Subcutaneous abdominal adipose tissue (tissue), 5 donors: ENCODE data around the gene KCNJ14.

Experiments
- H3K27ac ChIP-seq: one replicate; pipeline ENCODE4 v1.7.0; 2013; ENCODE audit warnings: low read depth, mild to moderate bottlenecking, inconsistent platforms, low read length, moderate library complexity
- H3K27me3 ChIP-seq, 5 donors: one replicate each; pipeline ENCODE4 v1.7.0; 2013; ENCODE audit warnings: low read length in 5 of 5, inconsistent platforms in 1 of 5; ENCODE audit not compliant: control insufficient read depth in 5 of 5, insufficient read depth in 4 of 5
- H3K36me3 ChIP-seq, 5 donors: one replicate each; pipeline ENCODE4 v1.7.0; 2013; ENCODE audit warnings: low read length in 5 of 5; ENCODE audit not compliant: control insufficient read depth in 5 of 5, insufficient read depth in 5 of 5
- H3K4me1 ChIP-seq, 5 donors: one replicate each; pipeline ENCODE4 v1.7.0; 2013; ENCODE audit warnings: low read length in 5 of 5, mild to moderate bottlenecking in 3 of 5, moderate library complexity in 1 of 5; ENCODE audit not compliant: control insufficient read depth in 5 of 5, insufficient read depth in 5 of 5
- H3K4me3 ChIP-seq, 5 donors: one replicate each; pipeline ENCODE4 v1.7.0; 2013; ENCODE audit warnings: low read length in 5 of 5, low read depth in 1 of 5
- H3K9ac ChIP-seq, 5 donors: one replicate each; pipeline ENCODE4 v1.7.0; 2013; ENCODE audit warnings: low read length in 5 of 5, mild to moderate bottlenecking in 4 of 5, moderate library complexity in 3 of 5
- H3K9me3 ChIP-seq, 5 donors: one replicate each; pipeline ENCODE4 v1.7.0; 2013; ENCODE audit warnings: low read length in 5 of 5; ENCODE audit not compliant: control insufficient read depth in 5 of 5
- donor health status: healthy.
- donor health status: healthy.
- donor health status: healthy.
- donor health status: healthy.
- donor health status: healthy.

Gene KCNJ14

GRCh38 chr19:48477698-48478338 is 22.4 kb downstream of the KCNJ14 start:
- peaks cover 5 to 26% (median 22%) of the 10 kb centered on the region in 5 donors for H3K4me1 ChIP-seq
- H3K9ac ChIP-seq = no peak overlapping the region
- no peaks in the 10 kb centered on the region for H3K9me3 ChIP-seq
- H3K27me3 ChIP-seq = no peaks in the 10 kb centered on the region
- no peak overlapping the region for H3K27ac ChIP-seq
- H3K4me3 ChIP-seq = no peak overlapping the region
- H3K36me3 ChIP-seq = peaks cover 2 to 63% (median 61%) of the 10 kb centered on the region in 5 donors

DNA sequence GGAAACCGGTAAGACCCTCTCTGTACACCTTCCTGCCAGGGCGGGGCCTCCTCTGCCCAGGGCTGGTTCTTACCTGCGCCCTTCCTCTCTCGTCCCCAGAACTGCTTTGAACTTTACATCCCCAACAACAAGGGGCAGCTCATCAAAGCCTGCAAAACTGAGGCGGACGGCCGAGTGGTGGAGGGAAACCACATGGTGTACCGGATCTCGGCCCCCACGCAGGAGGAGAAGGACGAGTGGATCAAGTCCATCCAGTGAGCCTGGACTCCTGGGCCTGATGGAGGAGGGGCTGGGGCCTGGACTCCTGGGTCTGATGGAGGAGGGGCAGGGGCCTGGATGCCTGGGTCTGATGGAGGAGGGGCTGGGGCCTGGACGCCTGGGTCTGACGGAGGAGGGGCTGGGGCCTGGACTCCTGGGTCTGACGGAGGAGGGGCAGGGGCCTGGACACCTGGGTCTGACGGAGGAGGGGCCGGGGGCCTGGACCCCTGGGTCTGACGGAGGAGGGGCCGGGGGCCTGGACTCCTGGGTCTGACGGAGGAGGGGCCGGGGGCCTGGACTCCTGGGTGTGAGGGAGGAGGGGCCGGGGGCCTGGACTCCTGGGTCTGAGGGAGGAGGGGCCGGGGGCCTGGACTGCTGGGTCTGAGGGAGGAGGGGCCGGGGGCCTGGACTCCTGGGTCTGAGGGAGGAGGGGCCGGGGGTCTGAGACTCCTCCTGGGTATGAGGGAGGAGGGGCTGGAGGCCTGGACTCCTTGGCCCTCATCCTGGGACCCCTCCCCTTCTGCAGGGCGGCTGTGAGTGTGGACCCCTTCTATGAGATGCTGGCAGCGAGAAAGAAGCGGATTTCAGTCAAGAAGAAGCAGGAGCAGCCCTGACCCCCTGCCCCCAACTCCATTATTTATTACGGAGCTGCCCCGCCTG is 23.2 kb downstream of the KCNJ14 start:
- peaks cover 0 to 55% (median 53%) of the 10 kb centered on the region in 5 donors for H3K36me3 ChIP-seq
- H3K9ac ChIP-seq = no peak overlapping the region
- no peaks in the 10 kb centered on the region for H3K9me3 ChIP-seq
- H3K4me3 ChIP-seq = no peak overlapping the region
- H3K27ac ChIP-seq = no peak overlapping the region
- H3K4me1 ChIP-seq = peaks cover 5 to 26% (median 22%) of the 10 kb centered on the region in 5 donors
- no peaks in the 10 kb centered on the region for H3K27me3 ChIP-seq

DNA sequence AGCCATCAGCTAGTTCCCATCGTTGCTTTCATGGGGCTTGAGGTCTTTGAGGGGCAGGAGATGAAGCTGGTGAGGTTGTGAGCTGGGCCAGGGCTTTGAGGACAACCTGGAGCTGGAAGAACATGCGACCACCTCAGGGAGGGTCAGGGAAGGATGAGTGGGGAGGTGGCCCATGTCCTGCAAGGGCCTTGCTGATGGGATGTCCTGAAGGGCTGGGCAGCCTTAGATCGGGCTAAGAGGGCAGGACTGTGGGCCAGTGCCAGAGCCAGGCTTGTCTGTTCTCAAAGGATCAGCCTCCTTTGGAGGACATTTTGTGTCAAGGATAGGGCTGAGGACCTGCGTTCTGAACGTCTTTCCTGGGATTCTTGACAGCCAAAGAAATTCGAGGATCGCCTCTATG is 24.3 kb downstream of the KCNJ14 start:
- H3K9ac ChIP-seq = peak overlapping the region in 3 of 5 donors; percentile 63 to 85 (median 73)
- H3K36me3 ChIP-seq = peaks cover 0 to 44% (median 42%) of the 10 kb centered on the region in 5 donors
- peak overlapping the region in 2 of 5 donors; percentile 50 to 73 for H3K4me3 ChIP-seq
- no peaks in the 10 kb centered on the region for H3K9me3 ChIP-seq
- H3K4me1 ChIP-seq = peaks cover 5 to 26% (median 22%) of the 10 kb centered on the region in 5 donors
- peak overlapping the region; percentile 72 for H3K27ac ChIP-seq
- no peaks in the 10 kb centered on the region for H3K27me3 ChIP-seq

- Histone ChIP-seq H3K36me3 (peaks cover 0 to 39% (median 38%) of the 10 kb centered on the region in 5 donors), H3K27me3 (no peaks in the 10 kb centered on the region), H3K9me3 (no peaks in the 10 kb centered on the region), H3K27ac (peak overlapping the region; percentile 72), H3K9ac (peak overlapping the region in 4 of 5 donors; percentile 61 to 85 (median 68)), H3K4me1 (peaks cover 5 to 26% (median 22%) of the 10 kb centered on the region in 5 donors), H3K4me3 (peak overlapping the region in 4 of 5 donors; percentile 50 to 73 (median 66))
These were observed 24.8 kb downstream of the KCNJ14 start for GRCh38 chr19:48480183-48480557.

GRCh38 chr19:48480558-48481500 is 25.5 kb downstream of the KCNJ14 start:
- H3K27me3 ChIP-seq = no peaks in the 10 kb centered on the region
- H3K9me3 ChIP-seq = no peaks in the 10 kb centered on the region
- peak overlapping the region; percentile 72 for H3K27ac ChIP-seq
- peaks cover 0 to 33% (median 31%) of the 10 kb centered on the region in 5 donors for H3K36me3 ChIP-seq
- H3K4me3 ChIP-seq = peak overlapping the region; percentile 50 to 73 (median 62)
- H3K9ac ChIP-seq = peak overlapping the region; percentile 61 to 85 (median 73)
- peaks cover 5 to 26% (median 22%) of the 10 kb centered on the region in 5 donors for H3K4me1 ChIP-seq

GRCh38 chr19:48481846-48482639 is 26.7 kb downstream of the KCNJ14 start:
- Histone ChIP-seq H3K27ac (no peak overlapping the region), H3K4me1 (peaks cover 5 to 26% (median 22%) of the 10 kb centered on the region in 5 donors), H3K9ac (peak overlapping the region in 1 of 5 donors; percentile 35), H3K4me3 (no peak overlapping the region), H3K27me3 (peaks cover 0 to 3% (median 0%) of the 10 kb centered on the region in 5 donors), H3K9me3 (no peaks in the 10 kb centered on the region), H3K36me3 (peaks cover 0 to 21% (median 20%) of the 10 kb centered on the region in 5 donors)

DNA sequence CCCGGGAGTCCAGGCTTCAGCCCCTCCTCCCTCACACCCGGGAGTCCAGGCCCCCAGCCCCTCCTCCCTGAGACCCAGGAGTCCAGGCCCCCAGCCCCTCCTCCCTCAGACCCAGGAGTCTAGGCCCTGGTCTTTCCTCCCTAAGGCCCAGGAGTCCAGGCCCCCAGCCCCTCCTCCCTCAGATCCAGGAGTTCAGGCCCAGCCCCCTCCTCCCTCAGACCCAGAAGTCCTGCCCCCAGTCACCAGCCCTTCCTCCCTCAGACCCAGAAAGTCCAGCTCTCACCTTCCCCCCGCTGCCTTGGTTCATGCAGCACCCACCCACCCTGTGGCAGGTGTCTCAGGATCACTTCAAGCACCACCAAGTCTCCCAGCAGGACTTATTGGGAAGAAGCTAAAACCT is 27.9 kb downstream of the KCNJ14 start:
- no peak overlapping the region for H3K9ac ChIP-seq
- H3K27me3 ChIP-seq = peaks cover 0 to 6% (median 0%) of the 10 kb centered on the region in 5 donors
- H3K9me3 ChIP-seq = no peaks in the 10 kb centered on the region
- no peak overlapping the region for H3K27ac ChIP-seq
- no peak overlapping the region for H3K4me3 ChIP-seq
- H3K4me1 ChIP-seq = peaks cover 5 to 26% (median 22%) of the 10 kb centered on the region in 5 donors
- H3K36me3 ChIP-seq = peaks cover 0 to 8% (median 8%) of the 10 kb centered on the region in 5 donors

GRCh38 chr19:48484247-48484893 is 29.0 kb downstream of the KCNJ14 start:
- Histone ChIP-seq H3K36me3 (peaks cover 0 to 1% (median under 1%) of the 10 kb centered on the region in 5 donors), H3K9ac (no peak overlapping the region), H3K27me3 (peaks cover 0 to 6% (median 0%) of the 10 kb centered on the region in 5 donors), H3K9me3 (no peaks in the 10 kb centered on the region), H3K27ac (no peak overlapping the region), H3K4me3 (no peak overlapping the region), H3K4me1 (peaks cover 5 to 26% (median 22%) of the 10 kb centered on the region in 5 donors)
